Dedifferentiated amniotic fluid mesenchymal stem cell (primary cell): ENCODE results near the gene SEC16A.
A peak's percentile ranks its signal among the peaks of the same experiment; 100 is the strongest.
"Not testable (repeated sequence)": the region's sequence is repeated elsewhere in the genome, so short reads cannot be mapped to it uniquely, and the experiment has no call there.

ENCODE experiments used
- DNase-seq: peaks from one replicate; pipeline ENCODE4 v3.0.0-alpha.2; 2016; ENCODE audit errors: extremely low spot score

SEC16A gene

GRCh38 chr9:136423432-136424146 lies 59.3 kb downstream of the SEC16A start:
- no peak for DNase-seq

- no peak for DNase-seq
These were observed 60.0 kb downstream of the SEC16A start for GRCh38 chr9:136422876-136423275.

GRCh38 chr9:136421791-136422190 lies 61.0 kb downstream of the SEC16A start:
- DNase-seq = no peak

GRCh38 chr9:136419092-136419420 lies 63.8 kb downstream of the SEC16A start:
- DNase-seq = no peak

- no peak for DNase-seq
These were observed 64.4 kb downstream of the SEC16A start for GRCh38 chr9:136418182-136419091.

GRCh38 chr9:136416914-136417313 lies 65.9 kb downstream of the SEC16A start:
- DNase-seq = no peak

GRCh38 chr9:136416427-136416826 lies 66.4 kb downstream of the SEC16A start:
- no peak for DNase-seq

GRCh38 chr9:136412962-136413361 lies 69.9 kb downstream of the SEC16A start:
- DNase-seq = no peak

GRCh38 chr9:136411378-136411777 lies 71.5 kb downstream of the SEC16A start:
- DNase-seq = no peak

GRCh38 chr9:136410500-136411287 lies 72.1 kb downstream of the SEC16A start, which contains the start of the genes ENTR1 and PMPCA:
ENTR1 (minus strand) TSS chr9:136410614; CDS start chr9:136410397, 217 bp downstream.
PMPCA (plus strand) TSS chr9:136410658; CDS start chr9:136410669, 11 bp downstream.
- DNase-seq = peak; percentile 88

GRCh38 chr9:136409557-136410455 lies 73.0 kb downstream of the SEC16A start:
- no peak for DNase-seq

- no peak for DNase-seq
These were observed 74.9 kb downstream of the SEC16A start for GRCh38 chr9:136407911-136408310.

- not testable (repeated sequence) for DNase-seq
These were observed 75.8 kb downstream of the SEC16A start for GRCh38 chr9:136407061-136407460.

GRCh38 chr9:136405904-136406303 lies 76.9 kb downstream of the SEC16A start:
- not testable (repeated sequence) for DNase-seq

- no peak for DNase-seq
These were observed 77.4 kb downstream of the SEC16A start for GRCh38 chr9:136405481-136405880.

GRCh38 chr9:136404801-136405136 lies 78.1 kb downstream of the SEC16A start:
- DNase-seq = no peak

GRCh38 chr9:136403915-136404800 lies 78.7 kb downstream of the SEC16A start:
- DNase-seq = no peak

- DNase-seq = no peak
These were observed 79.3 kb downstream of the SEC16A start for GRCh38 chr9:136403538-136403914.

GRCh38 chr9:136402067-136402466 lies 80.8 kb downstream of the SEC16A start:
- no peak for DNase-seq
